HG03280 (cell line): ENCODE measurements around the gene STOM.

Experiments used
- ATAC-seq: cut with Tn5 transposase; IDR thresholded peaks from one replicate; pipeline ENCODE4 v1.9.1; 2021; ENCODE audit warnings: mild to moderate bottlenecking, moderate library complexity; ENCODE audit not compliant: unreplicated experiment

The STOM gene

GRCh38 chr9:121289026-121289771 lies 80.9 kb downstream of the STOM start:
- ATAC-seq, result no peak
